ENCODE measurements around the gene UNKL. TPM values are rescaled to one million over a fixed set of nuclear protein-coding genes. Genes with fewer than 3 reads are reported as not detected.

The UNKL gene
- total RNA-seq, 2 donors from 2014 or later = 32.6 to 96.7 TPM

- intact Hi-C loops (cut with DNase I) = loop anchor here (10.0 kb wide), 1 partner anchor 57 kb away; the partner anchor contains the start of gene UBE2I
Measured at GRCh38 chr16:1361685-1362360, 52.7 kb downstream of the UNKL start.

GRCh38 chr16:1357906-1358566 is 56.5 kb downstream of the UNKL start:
- intact Hi-C loops (cut with DNase I) = loop anchor here (5.0 kb wide), 1 partner anchor 49 kb away; no protein-coding TSS in a partner anchor
- H3K27ac ChIP-seq = no peak overlapping the region
- H3K4me1 ChIP-seq (replicated peaks) = no peaks in the 10 kb centered on the region
- WGBS = 82% methylated on average over 19 of the region's 19 CpGs
- peaks cover 0 to 10% of the 10 kb centered on the region in 2 donors for H3K36me3 ChIP-seq
- H3K9me3 ChIP-seq = no peaks in the 10 kb centered on the region
- H3K27me3 ChIP-seq (replicated peaks; ENCODE audit: insufficient read depth) = no peaks in the 10 kb centered on the region
- DNase-seq (ENCODE audit: low spot score) = no peak
- H3K4me3 ChIP-seq = no peak overlapping the region
- TF ChIP-seq POLR2A (IDR thresholded peaks at IDR 0.05) = no peak
- no peak for TF ChIP-seq POLR2AphosphoS5 (IDR thresholded peaks at IDR 0.05)
- no peak for TF ChIP-seq CTCF (IDR thresholded peaks at IDR 0.05)

More at GRCh38 chr16:1361685-1362360, 52.7 kb downstream of the UNKL start:
- Histone ChIP-seq H3K27ac (no peak overlapping the region), H3K9me3 (no peaks in the 10 kb centered on the region), H3K27me3 (replicated peaks; ENCODE audit: insufficient read depth) (no peaks in the 10 kb centered on the region), H3K4me1 (replicated peaks) (no peaks in the 10 kb centered on the region), H3K36me3 (peaks cover 5 to 10% of the 10 kb centered on the region in 2 donors), H3K4me3 (no peak overlapping the region)
- no peak for DNase-seq (ENCODE audit: low spot score)
- 88% methylated on average over 43 of the region's 43 CpGs for WGBS
- no peak for TF ChIP-seq POLR2A (IDR thresholded peaks at IDR 0.05)
- no peak for TF ChIP-seq POLR2AphosphoS5 (IDR thresholded peaks at IDR 0.05)
- TF ChIP-seq CTCF (IDR thresholded peaks at IDR 0.05) = no peak

- no peak for DNase-seq (ENCODE audit: low spot score)
- no peak overlapping the region for H3K27ac ChIP-seq
- no peak overlapping the region for H3K4me3 ChIP-seq
- no peaks in the 10 kb centered on the region for H3K36me3 ChIP-seq
- no peaks in the 10 kb centered on the region for H3K9me3 ChIP-seq
- H3K27me3 ChIP-seq (replicated peaks; ENCODE audit: insufficient read depth) = no peaks in the 10 kb centered on the region
- intact Hi-C loops (cut with DNase I) = loop anchor here (5.0 kb wide), 1 partner anchor 51 kb away; no protein-coding TSS in a partner anchor
- TF ChIP-seq POLR2AphosphoS5 (IDR thresholded peaks at IDR 0.05) (no peak), POLR2A (IDR thresholded peaks at IDR 0.05) (no peak), CTCF (IDR thresholded peaks at IDR 0.05) (no peak)
- H3K4me1 ChIP-seq (replicated peaks) = peaks cover 5% of the 10 kb centered on the region
- WGBS = 79% methylated on average over 29 of the region's 33 CpGs
Measured at GRCh38 chr16:1356061-1356900, 58.2 kb downstream of the UNKL start.

- intact Hi-C loops (cut with DNase I) = loop anchor here (5.0 kb wide), 1 partner anchor 52 kb away; no protein-coding TSS in a partner anchor
- H3K36me3 ChIP-seq = no peaks in the 10 kb centered on the region
- 72% methylated on average over 14 of the region's 15 CpGs for WGBS
- no peaks in the 10 kb centered on the region for H3K27me3 ChIP-seq (replicated peaks; ENCODE audit: insufficient read depth)
- H3K4me1 ChIP-seq (replicated peaks) = peaks cover 10% of the 10 kb centered on the region
- H3K27ac ChIP-seq = no peak overlapping the region
- H3K4me3 ChIP-seq = no peak overlapping the region
- TF ChIP-seq POLR2AphosphoS5 (IDR thresholded peaks at IDR 0.05) (no peak), CTCF (IDR thresholded peaks at IDR 0.05) (no peak), POLR2A (IDR thresholded peaks at IDR 0.05) (no peak)
- no peaks in the 10 kb centered on the region for H3K9me3 ChIP-seq
- no peak for DNase-seq (ENCODE audit: low spot score)
Measured at GRCh38 chr16:1355591-1355990, 58.9 kb downstream of the UNKL start.
